ENCODE data around the gene CYB5A.

CYB5A gene

DNA sequence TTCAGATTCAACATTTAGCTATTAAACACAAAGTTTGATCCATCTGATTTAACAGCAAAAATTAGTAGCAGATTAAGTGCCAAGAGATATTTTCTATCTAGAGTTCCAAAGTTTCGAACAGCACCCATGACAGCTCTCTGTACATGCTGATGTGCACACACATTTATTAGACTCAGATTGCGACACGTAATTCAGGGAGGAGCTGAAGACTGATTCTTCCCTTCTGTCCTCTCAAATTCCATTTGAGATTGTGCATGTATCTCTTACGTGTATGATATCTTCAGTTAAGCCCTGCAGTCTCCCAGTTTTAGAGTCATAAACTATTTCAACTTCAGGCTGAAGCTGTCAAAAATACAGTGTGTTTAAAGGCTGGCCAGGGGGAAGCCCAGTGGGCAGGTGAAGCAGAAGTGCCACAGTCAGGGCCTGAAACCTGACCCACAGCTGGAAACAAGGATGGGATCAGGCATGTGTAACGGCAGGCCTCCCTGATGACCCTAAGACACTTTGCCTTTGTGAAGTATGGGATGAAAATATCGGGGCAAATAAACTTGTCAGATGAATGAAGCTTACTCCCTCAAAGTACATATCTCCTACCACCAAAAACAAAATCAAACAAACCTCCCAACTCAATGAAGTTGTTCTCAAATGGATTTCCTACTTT is 30.6 kb downstream of the CYB5A start:
- Histone ChIP-seq H3K36me3 (ENCODE audit: control insufficient read depth, insufficient read depth, low read length) (peaks cover 55% of the 10 kb centered on the region), H3K4me1 (ENCODE audit: control insufficient read depth, insufficient read depth, low read length) (peaks cover 14% of the 10 kb centered on the region), H3K27ac (ENCODE audit: low read depth, low read length) (no peak overlapping the region), H3K9me3 (ENCODE audit: control insufficient read depth, insufficient read depth, low read depth, low read length) (no peaks in the 10 kb centered on the region), H3K27me3 (ENCODE audit: control insufficient read depth, insufficient read depth, low read length) (no peaks in the 10 kb centered on the region), H3K4me3 (ENCODE audit: low read depth, low read length) (no peak overlapping the region), H3K9ac (ENCODE audit: low read length) (no peak overlapping the region)

DNA sequence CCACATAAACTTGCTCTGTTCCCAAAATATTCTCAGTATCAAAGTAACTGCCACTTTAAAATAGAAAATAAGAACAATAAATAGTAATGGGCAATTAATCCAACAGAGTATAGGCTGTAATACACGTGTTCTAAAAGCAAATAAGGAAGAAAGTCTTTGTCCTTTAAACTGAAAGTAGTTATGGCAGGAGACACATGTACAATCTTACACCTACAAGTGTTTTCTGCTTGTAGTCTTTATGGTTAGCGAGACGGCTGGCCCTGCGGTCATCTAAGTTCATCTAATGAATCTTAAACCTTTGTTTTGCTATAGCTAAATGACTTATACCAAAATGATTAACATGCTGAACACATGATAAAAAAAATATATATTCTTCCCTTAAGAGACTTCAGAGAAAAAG is 32.4 kb downstream of the CYB5A start:
- Histone ChIP-seq H3K27me3 (ENCODE audit: control insufficient read depth, insufficient read depth, low read length) (no peaks in the 10 kb centered on the region), H3K4me1 (ENCODE audit: control insufficient read depth, insufficient read depth, low read length) (peaks cover 28% of the 10 kb centered on the region), H3K9ac (ENCODE audit: low read length) (no peak overlapping the region), H3K27ac (ENCODE audit: low read depth, low read length) (no peak overlapping the region), H3K36me3 (ENCODE audit: control insufficient read depth, insufficient read depth, low read length) (peaks cover 51% of the 10 kb centered on the region), H3K9me3 (ENCODE audit: control insufficient read depth, insufficient read depth, low read depth, low read length) (no peaks in the 10 kb centered on the region), H3K4me3 (ENCODE audit: low read depth, low read length) (no peak overlapping the region)

- Histone ChIP-seq H3K9ac (ENCODE audit: low read length) (no peak overlapping the region), H3K27me3 (ENCODE audit: control insufficient read depth, insufficient read depth, low read length) (no peaks in the 10 kb centered on the region), H3K36me3 (ENCODE audit: control insufficient read depth, insufficient read depth, low read length) (peaks cover 53% of the 10 kb centered on the region), H3K9me3 (ENCODE audit: control insufficient read depth, insufficient read depth, low read depth, low read length) (no peaks in the 10 kb centered on the region), H3K4me1 (ENCODE audit: control insufficient read depth, insufficient read depth, low read length) (peaks cover 31% of the 10 kb centered on the region), H3K27ac (ENCODE audit: low read depth, low read length) (no peak overlapping the region), H3K4me3 (ENCODE audit: low read depth, low read length) (no peak overlapping the region)
These were observed 34.7 kb downstream of the CYB5A start for GRCh38 chr18:74257083-74257482.

DNA sequence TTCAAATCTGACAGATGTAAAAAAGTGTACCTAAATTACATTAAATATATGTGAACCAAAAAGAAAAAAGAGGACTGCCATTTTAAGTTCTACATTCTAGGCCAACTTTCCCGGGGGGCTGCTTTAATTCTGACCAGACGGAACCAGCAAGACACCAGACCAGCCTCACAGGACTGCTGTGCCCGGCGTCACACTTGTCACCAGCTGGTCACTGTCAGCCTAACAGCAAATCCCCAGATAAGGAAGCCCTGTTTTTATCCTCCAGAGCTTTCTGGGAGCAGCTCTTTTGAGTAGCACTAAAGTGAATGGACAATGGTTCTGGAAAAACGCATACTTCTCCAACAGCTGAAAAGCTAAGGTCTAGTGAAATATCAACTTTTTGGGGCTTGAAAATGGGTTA is 35.6 kb downstream of the CYB5A start:
- H3K27me3 ChIP-seq (ENCODE audit: control insufficient read depth, insufficient read depth, low read length) = no peaks in the 10 kb centered on the region
- H3K36me3 ChIP-seq (ENCODE audit: control insufficient read depth, insufficient read depth, low read length) = peaks cover 46% of the 10 kb centered on the region
- no peaks in the 10 kb centered on the region for H3K9me3 ChIP-seq (ENCODE audit: control insufficient read depth, insufficient read depth, low read depth, low read length)
- no peak overlapping the region for H3K9ac ChIP-seq (ENCODE audit: low read length)
- H3K4me3 ChIP-seq (ENCODE audit: low read depth, low read length) = no peak overlapping the region
- H3K4me1 ChIP-seq (ENCODE audit: control insufficient read depth, insufficient read depth, low read length) = peaks cover 40% of the 10 kb centered on the region
- H3K27ac ChIP-seq (ENCODE audit: low read depth, low read length) = no peak overlapping the region; the same call in 1 of the 2 replicates

- Histone ChIP-seq H3K9ac (ENCODE audit: low read length) (no peak overlapping the region), H3K4me3 (ENCODE audit: low read depth, low read length) (no peak overlapping the region), H3K27ac (ENCODE audit: low read depth, low read length) (no peak overlapping the region; the same call in 1 of the 2 replicates), H3K9me3 (ENCODE audit: control insufficient read depth, insufficient read depth, low read depth, low read length) (no peaks in the 10 kb centered on the region), H3K27me3 (ENCODE audit: control insufficient read depth, insufficient read depth, low read length) (no peaks in the 10 kb centered on the region), H3K36me3 (ENCODE audit: control insufficient read depth, insufficient read depth, low read length) (peaks cover 41% of the 10 kb centered on the region), H3K4me1 (ENCODE audit: control insufficient read depth, insufficient read depth, low read length) (peaks cover 42% of the 10 kb centered on the region)
These were observed 36.6 kb downstream of the CYB5A start for GRCh38 chr18:74255131-74255616.

DNA sequence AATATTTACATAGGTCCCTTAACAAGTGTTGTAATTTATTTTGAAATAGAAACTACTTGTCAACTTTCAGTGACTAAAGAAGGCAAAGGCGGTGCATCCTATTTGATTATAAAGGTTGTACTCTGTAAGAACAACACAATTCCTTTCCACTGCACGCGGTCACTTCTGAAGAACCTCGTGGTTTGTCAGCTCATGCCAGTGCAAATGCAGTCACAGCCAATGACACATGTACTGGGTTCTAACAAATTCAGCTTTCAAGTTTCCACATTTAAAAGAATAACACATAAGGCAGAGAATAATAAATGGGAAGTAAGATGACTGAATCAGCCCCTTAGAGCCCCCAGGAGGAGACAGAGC is 39.7 kb downstream of the CYB5A start:
- Histone ChIP-seq H3K27me3 (ENCODE audit: control insufficient read depth, insufficient read depth, low read length) (no peaks in the 10 kb centered on the region), H3K4me1 (ENCODE audit: control insufficient read depth, insufficient read depth, low read length) (peaks cover 36% of the 10 kb centered on the region), H3K27ac (ENCODE audit: low read depth, low read length) (peak overlapping the region; percentile 69; the same call in 1 of the 2 replicates), H3K4me3 (ENCODE audit: low read depth, low read length) (no peak overlapping the region), H3K9me3 (ENCODE audit: control insufficient read depth, insufficient read depth, low read depth, low read length) (no peaks in the 10 kb centered on the region), H3K9ac (ENCODE audit: low read length) (no peak overlapping the region), H3K36me3 (ENCODE audit: control insufficient read depth, insufficient read depth, low read length) (peaks cover 30% of the 10 kb centered on the region)

DNA sequence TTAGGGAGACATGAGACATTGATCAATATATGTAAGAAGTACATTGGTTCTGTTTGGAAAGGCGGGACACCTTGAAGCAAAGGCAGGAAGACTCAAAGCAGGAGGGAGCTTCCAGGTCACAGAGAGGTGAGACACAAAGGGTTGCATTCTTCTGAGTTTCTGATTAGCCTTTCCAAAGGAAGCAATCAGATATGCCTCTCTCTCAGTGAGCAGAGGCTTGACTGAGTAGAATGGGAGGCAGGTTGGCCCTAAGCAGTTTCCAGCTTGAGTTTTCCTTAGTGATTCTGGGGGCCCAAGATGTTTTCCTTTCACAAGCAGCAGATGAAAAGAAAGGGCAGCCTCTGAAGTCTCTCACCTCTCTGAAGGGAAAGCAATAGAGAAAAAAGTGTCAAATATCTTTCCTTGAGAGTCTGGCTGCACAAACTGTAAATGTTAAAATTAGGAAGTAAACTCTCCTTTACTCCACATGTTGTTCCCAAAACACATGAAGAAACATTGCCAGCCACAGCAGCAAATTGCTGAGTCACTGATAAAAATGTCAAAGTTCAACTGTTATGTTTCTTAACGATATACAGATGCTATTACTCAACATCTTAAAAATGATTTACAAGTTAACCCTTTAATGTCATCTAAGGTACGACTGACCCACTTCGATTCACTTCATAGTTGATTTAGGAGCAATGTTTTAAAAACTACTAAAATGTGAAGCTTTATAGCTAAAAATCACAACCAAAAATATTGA is 40.3 kb downstream of the CYB5A start:
- Histone ChIP-seq H3K4me1 (ENCODE audit: control insufficient read depth, insufficient read depth, low read length) (peaks cover 30% of the 10 kb centered on the region), H3K36me3 (ENCODE audit: control insufficient read depth, insufficient read depth, low read length) (peaks cover 30% of the 10 kb centered on the region), H3K9ac (ENCODE audit: low read length) (peak overlapping the region; percentile 4), H3K4me3 (ENCODE audit: low read depth, low read length) (no peak overlapping the region), H3K27ac (ENCODE audit: low read depth, low read length) (peak overlapping the region; percentile 69; the same call in 1 of the 2 replicates), H3K9me3 (ENCODE audit: control insufficient read depth, insufficient read depth, low read depth, low read length) (no peaks in the 10 kb centered on the region), H3K27me3 (ENCODE audit: control insufficient read depth, insufficient read depth, low read length) (no peaks in the 10 kb centered on the region)

GRCh38 chr18:74250131-74250530 is 41.6 kb downstream of the CYB5A start:
- peaks cover 27% of the 10 kb centered on the region for H3K36me3 ChIP-seq (ENCODE audit: control insufficient read depth, insufficient read depth, low read length)
- no peak overlapping the region for H3K27ac ChIP-seq (ENCODE audit: low read depth, low read length)
- H3K9me3 ChIP-seq (ENCODE audit: control insufficient read depth, insufficient read depth, low read depth, low read length) = no peaks in the 10 kb centered on the region
- H3K27me3 ChIP-seq (ENCODE audit: control insufficient read depth, insufficient read depth, low read length) = no peaks in the 10 kb centered on the region
- no peak overlapping the region for H3K4me3 ChIP-seq (ENCODE audit: low read depth, low read length)
- H3K9ac ChIP-seq (ENCODE audit: low read length) = no peak overlapping the region
- H3K4me1 ChIP-seq (ENCODE audit: control insufficient read depth, insufficient read depth, low read length) = peaks cover 17% of the 10 kb centered on the region

DNA sequence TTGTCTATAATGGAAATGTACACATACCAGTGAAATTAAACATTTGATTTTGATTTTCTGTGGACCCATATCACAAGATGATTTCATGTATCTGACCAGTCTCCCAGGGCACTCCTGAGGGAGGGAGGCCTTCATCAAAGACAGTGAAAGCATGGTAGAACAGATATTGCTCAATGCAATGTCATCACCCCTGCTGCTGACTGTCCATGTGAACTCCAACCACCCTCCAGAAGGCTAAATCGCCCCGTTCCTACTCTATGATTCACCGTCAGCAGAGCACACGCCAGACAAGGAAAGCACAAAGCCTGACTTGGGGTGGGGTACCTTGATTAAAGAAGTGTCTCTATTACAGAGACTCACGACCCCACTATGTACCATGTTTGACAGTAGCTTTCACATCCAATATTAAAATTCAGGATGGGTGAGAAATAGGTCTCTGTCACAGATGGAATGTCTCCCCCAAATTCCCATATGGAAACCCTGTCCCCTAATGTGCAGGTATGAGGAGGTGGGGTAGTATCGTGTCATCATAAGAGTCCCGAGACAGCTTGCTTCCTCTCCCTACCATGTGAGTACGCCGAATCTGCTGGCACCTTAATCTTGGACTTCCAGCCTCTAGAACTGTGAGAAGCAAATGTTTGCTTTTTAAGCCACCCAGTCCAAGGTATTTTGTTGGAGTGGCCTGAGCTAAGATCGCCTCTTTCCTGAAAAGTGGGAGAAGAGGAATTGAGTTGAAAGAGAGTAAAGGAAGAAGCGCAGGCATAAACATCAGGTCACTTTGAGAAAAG is 42.4 kb downstream of the CYB5A start:
- Histone ChIP-seq H3K9me3 (ENCODE audit: control insufficient read depth, insufficient read depth, low read depth, low read length) (no peaks in the 10 kb centered on the region), H3K4me1 (ENCODE audit: control insufficient read depth, insufficient read depth, low read length) (peaks cover 14% of the 10 kb centered on the region), H3K9ac (ENCODE audit: low read length) (no peak overlapping the region), H3K36me3 (ENCODE audit: control insufficient read depth, insufficient read depth, low read length) (peaks cover 23% of the 10 kb centered on the region), H3K4me3 (ENCODE audit: low read depth, low read length) (no peak overlapping the region), H3K27ac (ENCODE audit: low read depth, low read length) (no peak overlapping the region), H3K27me3 (ENCODE audit: control insufficient read depth, insufficient read depth, low read length) (no peaks in the 10 kb centered on the region)

DNA sequence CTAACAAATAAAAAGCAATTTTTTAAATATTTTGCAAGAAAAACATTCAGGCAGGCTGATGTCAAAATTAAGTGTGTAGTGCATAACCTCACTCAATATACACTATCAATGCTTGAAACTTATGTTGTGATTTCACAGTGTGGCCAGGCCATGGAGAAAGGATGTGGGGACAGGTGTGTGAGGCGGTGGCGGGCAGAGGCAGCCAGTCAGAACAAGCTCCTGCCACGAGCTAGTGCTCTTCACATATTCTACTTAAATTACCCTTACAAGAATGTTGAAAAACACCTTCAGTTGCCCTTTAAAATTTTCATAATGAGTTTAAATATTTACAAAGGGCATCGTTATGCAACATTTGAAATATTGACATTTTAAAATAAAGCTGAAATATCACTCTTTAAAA is 43.2 kb downstream of the CYB5A start:
- Histone ChIP-seq H3K27ac (ENCODE audit: low read depth, low read length) (no peak overlapping the region), H3K4me1 (ENCODE audit: control insufficient read depth, insufficient read depth, low read length) (peaks cover 14% of the 10 kb centered on the region), H3K9ac (ENCODE audit: low read length) (no peak overlapping the region), H3K9me3 (ENCODE audit: control insufficient read depth, insufficient read depth, low read depth, low read length) (no peaks in the 10 kb centered on the region), H3K4me3 (ENCODE audit: low read depth, low read length) (no peak overlapping the region), H3K27me3 (ENCODE audit: control insufficient read depth, insufficient read depth, low read length) (no peaks in the 10 kb centered on the region), H3K36me3 (ENCODE audit: control insufficient read depth, insufficient read depth, low read length) (peaks cover 22% of the 10 kb centered on the region)

- Histone ChIP-seq H3K9me3 (ENCODE audit: control insufficient read depth, insufficient read depth, low read depth, low read length) (no peaks in the 10 kb centered on the region), H3K4me3 (ENCODE audit: low read depth, low read length) (no peak overlapping the region), H3K27ac (ENCODE audit: low read depth, low read length) (no peak overlapping the region), H3K36me3 (ENCODE audit: control insufficient read depth, insufficient read depth, low read length) (peaks cover 18% of the 10 kb centered on the region), H3K4me1 (ENCODE audit: control insufficient read depth, insufficient read depth, low read length) (peaks cover 14% of the 10 kb centered on the region), H3K9ac (ENCODE audit: low read length) (no peak overlapping the region), H3K27me3 (ENCODE audit: control insufficient read depth, insufficient read depth, low read length) (no peaks in the 10 kb centered on the region)
These were observed 43.6 kb downstream of the CYB5A start for GRCh38 chr18:74248189-74248588.
